Adrenal gland (tissue), 5 donors: ENCODE data around the gene FNIP2.

Source experiments
- CTCF ChIP-seq, 6 experiments: fragments of 450-650 bp in 4 of 6; fragments of 200-600 bp in 2 of 6; sonication (generic) in 1 of 6; IDR thresholded peaks; 1 replicate in 5 of 6; 2 replicates in 1 of 6; pipeline versions ENCODE4 v1.5.1 to v1.8.0; 2016 to 2021; ENCODE audit warnings: antibody characterized with exemption in 6 of 6, mild to moderate bottlenecking in 2 of 6, moderate library complexity in 1 of 6
- POLR2A ChIP-seq, 2 donors: fragments of 450-650 bp; IDR thresholded peaks; one replicate each; pipeline ENCODE4 v1.6.1; 2017; ENCODE audit warnings: antibody characterized with exemption in 2 of 2, mild to moderate bottlenecking in 2 of 2, moderate library complexity in 1 of 2
- donor health status: DM: no; HTN: no; CAD: no.

DNA sequence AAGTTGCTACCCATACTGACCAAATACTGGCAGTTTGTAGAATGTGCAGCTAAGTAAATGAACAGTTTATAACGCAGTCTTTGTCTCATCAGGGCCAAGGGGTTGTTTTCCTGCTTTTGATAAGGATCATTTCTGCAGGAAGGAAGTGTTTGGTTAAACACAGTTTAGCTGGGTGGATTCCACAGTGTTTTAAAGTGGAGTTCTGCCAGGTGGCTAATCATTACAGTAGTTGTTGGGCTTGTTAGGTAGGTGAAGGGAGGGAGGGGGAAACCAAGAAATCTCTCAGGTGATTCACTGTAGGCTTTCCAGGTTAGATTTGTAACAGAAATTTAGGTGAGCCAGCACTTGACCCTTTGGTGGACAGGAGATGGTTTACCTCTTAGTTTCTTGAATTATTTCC, 58.1 kb downstream of the FNIP2 start:
- TF ChIP-seq CTCF (IDR thresholded peaks at IDR 0.05) (no peak), POLR2A (IDR thresholded peaks at IDR 0.05) (no peak)
